OCI-LY3 (cell line): Measurements from ENCODE around the gene CA10.

Experiments used
- H2AFZ ChIP-seq: fragments of 200-600, 300-600 bp; shearing (Covaris generic); 2 replicates; pipeline ENCODE4 v1.6.0; 2014; ENCODE audit warnings: antibody characterized with exemption, low read depth, low read length
- H3K27ac ChIP-seq: fragments of 200-600, 300-600 bp; sonication (generic); 2 replicates; pipeline ENCODE4 v1.5.1; 2014; ENCODE audit warnings: mild to moderate bottlenecking, low read length, moderate library complexity, mixed read lengths
- H3K27me3 ChIP-seq: fragments of 200-600, 300-600 bp; sonication (generic); 2 replicates; pipeline ENCODE4 v1.6.1; 2014; ENCODE audit warnings: low read depth, low read length, mixed read lengths
- H3K36me3 ChIP-seq: fragments of 200-600, 300-600 bp; sonication (generic); replicated peaks from 2 replicates; pipeline ENCODE3; 2014; ENCODE audit warnings: low read depth, low read length, mixed read lengths
- H3K4me1 ChIP-seq: fragments of 300-600, 200-600 bp; sonication (generic); 2 replicates; pipeline ENCODE4 v1.6.1; 2014; ENCODE audit warnings: low read length, mixed read lengths
- H3K4me2 ChIP-seq: fragments of 200-600, 300-600 bp; sonication (generic); 2 replicates; pipeline ENCODE4 v1.6.1; 2014; ENCODE audit warnings: low read length, mixed read lengths
- H3K4me3 ChIP-seq: fragments of 300-600, 200-600 bp; sonication (generic); 2 replicates; pipeline ENCODE4 v1.5.1; 2014; ENCODE audit warnings: antibody characterized with exemption, mild to moderate bottlenecking, low read length, moderate library complexity
- H3K79me2 ChIP-seq: fragments of 300-600, 200-600 bp; shearing (Covaris generic); 2 replicates; pipeline ENCODE4 v1.6.1; 2014; ENCODE audit warnings: mild to moderate bottlenecking, low read length, mixed read lengths
- H3K9ac ChIP-seq: fragments of 300-600, 200-600 bp; shearing (Covaris generic); 2 replicates; pipeline ENCODE4 v1.6.0; 2014; ENCODE audit warnings: mild to moderate bottlenecking, low read length, moderate library complexity
- H3K9me3 ChIP-seq: fragments of 200-600, 300-600 bp; shearing (Covaris generic); 2 replicates; pipeline ENCODE4 v1.6.1; 2014; ENCODE audit warnings: low read length, mixed read lengths; ENCODE audit not compliant: insufficient read depth
- H4K20me1 ChIP-seq: fragments of 200-600, 300-600 bp; sonication (generic); 2 replicates; pipeline ENCODE4 v1.6.1; 2016; ENCODE audit warnings: low read length, mixed read lengths; ENCODE audit not compliant: insufficient read depth
- EZH2phosphoT487 ChIP-seq: fragments of 200-600 bp; shearing (Covaris generic); IDR thresholded peaks from 2 replicates; pipeline ENCODE4 v1.6.1; 2018; ENCODE audit warnings: antibody characterized with exemption, mixed run types, low read depth
- TF ChIP-seq, protein P1 (sequence below): fragments of 200-600, 300-600 bp; sonication (generic); IDR thresholded peaks from 2 replicates; pipeline ENCODE4 v1.5.1; 2014; ENCODE audit warnings: antibody characterized with exemption, low read length, low read depth

CA10 gene

GRCh38 chr17:51742571-51742970, 415.9 kb downstream of the CA10 start:
- no peaks in the 10 kb centered on the region for H3K9me3 ChIP-seq
- TF ChIP-seq, protein P1, sequence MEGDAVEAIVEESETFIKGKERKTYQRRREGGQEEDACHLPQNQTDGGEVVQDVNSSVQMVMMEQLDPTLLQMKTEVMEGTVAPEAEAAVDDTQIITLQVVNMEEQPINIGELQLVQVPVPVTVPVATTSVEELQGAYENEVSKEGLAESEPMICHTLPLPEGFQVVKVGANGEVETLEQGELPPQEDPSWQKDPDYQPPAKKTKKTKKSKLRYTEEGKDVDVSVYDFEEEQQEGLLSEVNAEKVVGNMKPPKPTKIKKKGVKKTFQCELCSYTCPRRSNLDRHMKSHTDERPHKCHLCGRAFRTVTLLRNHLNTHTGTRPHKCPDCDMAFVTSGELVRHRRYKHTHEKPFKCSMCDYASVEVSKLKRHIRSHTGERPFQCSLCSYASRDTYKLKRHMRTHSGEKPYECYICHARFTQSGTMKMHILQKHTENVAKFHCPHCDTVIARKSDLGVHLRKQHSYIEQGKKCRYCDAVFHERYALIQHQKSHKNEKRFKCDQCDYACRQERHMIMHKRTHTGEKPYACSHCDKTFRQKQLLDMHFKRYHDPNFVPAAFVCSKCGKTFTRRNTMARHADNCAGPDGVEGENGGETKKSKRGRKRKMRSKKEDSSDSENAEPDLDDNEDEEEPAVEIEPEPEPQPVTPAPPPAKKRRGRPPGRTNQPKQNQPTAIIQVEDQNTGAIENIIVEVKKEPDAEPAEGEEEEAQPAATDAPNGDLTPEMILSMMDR = no peak
- TF ChIP-seq EZH2phosphoT487 = no peak
- H2AFZ ChIP-seq = no peak overlapping the region
- no peak overlapping the region for H3K27ac ChIP-seq
- no peak overlapping the region for H3K9ac ChIP-seq
- H3K27me3 ChIP-seq = no peaks in the 10 kb centered on the region
- H3K79me2 ChIP-seq = no peaks in the 10 kb centered on the region
- no peaks in the 10 kb centered on the region for H3K36me3 ChIP-seq
- no peaks in the 10 kb centered on the region for H4K20me1 ChIP-seq
- H3K4me3 ChIP-seq = no peak overlapping the region
- peaks cover 14% of the 10 kb centered on the region for H3K4me1 ChIP-seq
- no peak overlapping the region for H3K4me2 ChIP-seq

DNA sequence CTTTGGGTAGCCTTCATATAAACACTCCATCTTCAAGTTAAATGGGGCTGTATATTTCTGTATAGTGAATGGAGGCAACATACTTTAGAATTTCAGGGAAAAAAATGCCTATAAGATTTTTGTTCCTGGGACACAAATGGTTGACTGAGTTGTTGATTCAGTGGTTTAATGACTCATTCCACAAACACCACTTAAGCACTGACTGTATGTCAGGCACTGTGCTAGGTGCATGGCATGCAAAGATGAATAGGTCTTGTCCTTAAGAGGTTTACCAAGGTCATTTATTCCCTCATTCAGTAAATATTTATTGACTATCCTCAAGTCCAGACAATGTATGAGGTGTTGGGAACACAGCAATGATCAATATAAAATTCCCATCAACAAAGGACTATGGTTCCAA, 417.1 kb downstream of the CA10 start:
- Histone ChIP-seq H3K79me2 (no peaks in the 10 kb centered on the region), H3K27me3 (no peaks in the 10 kb centered on the region), H3K36me3 (no peaks in the 10 kb centered on the region), H3K4me1 (peaks cover 23% of the 10 kb centered on the region), H3K9ac (no peak overlapping the region), H3K4me3 (no peak overlapping the region), H2AFZ (no peak overlapping the region), H3K27ac (no peak overlapping the region), H3K9me3 (no peaks in the 10 kb centered on the region), H3K4me2 (no peak overlapping the region), H4K20me1 (no peaks in the 10 kb centered on the region)
- TF ChIP-seq, protein P1 = no peak
- TF ChIP-seq EZH2phosphoT487 = no peak

- TF ChIP-seq, protein P1 = no peak
- TF ChIP-seq EZH2phosphoT487 = no peak
- H3K9ac ChIP-seq = no peak overlapping the region
- no peaks in the 10 kb centered on the region for H3K36me3 ChIP-seq
- no peaks in the 10 kb centered on the region for H3K27me3 ChIP-seq
- no peaks in the 10 kb centered on the region for H3K79me2 ChIP-seq
- H3K4me3 ChIP-seq = no peak overlapping the region
- H3K27ac ChIP-seq = no peak overlapping the region
- no peak overlapping the region for H3K4me2 ChIP-seq
- H2AFZ ChIP-seq = no peak overlapping the region
- no peaks in the 10 kb centered on the region for H3K9me3 ChIP-seq
- H3K4me1 ChIP-seq = peaks cover 24% of the 10 kb centered on the region
- H4K20me1 ChIP-seq = no peaks in the 10 kb centered on the region
Observed at GRCh38 chr17:51740531-51740930, 418.0 kb downstream of the CA10 start.

- no peak overlapping the region for H3K4me2 ChIP-seq
- H3K27ac ChIP-seq = no peak overlapping the region
- no peak overlapping the region for H3K9ac ChIP-seq
- H3K4me1 ChIP-seq = peaks cover 19% of the 10 kb centered on the region
- H4K20me1 ChIP-seq = no peaks in the 10 kb centered on the region
- no peak overlapping the region for H2AFZ ChIP-seq
- no peak overlapping the region for H3K4me3 ChIP-seq
- TF ChIP-seq, protein P1 = no peak
- no peak for TF ChIP-seq EZH2phosphoT487
- H3K9me3 ChIP-seq = no peaks in the 10 kb centered on the region
- no peaks in the 10 kb centered on the region for H3K79me2 ChIP-seq
- H3K36me3 ChIP-seq = no peaks in the 10 kb centered on the region
- H3K27me3 ChIP-seq = no peaks in the 10 kb centered on the region
Observed at GRCh38 chr17:51739245-51739886, 419.1 kb downstream of the CA10 start.
